WI38 (cell line): ENCODE results near the gene HSPA9.

Source experiments
- H3K4me3 ChIP-seq: 2 replicates; pipeline ENCODE4 v1.5.1; 2011; ENCODE audit warnings: low read depth, mild to moderate bottlenecking, control low read depth, low read length
- TF ChIP-seq, protein P1 (sequence below): IDR thresholded peaks from 2 replicates; pipeline ENCODE4 v1.5.1; 2012; ENCODE audit warnings: low read depth, mild to moderate bottlenecking, control low read depth, low read length

HSPA9 gene

DNA sequence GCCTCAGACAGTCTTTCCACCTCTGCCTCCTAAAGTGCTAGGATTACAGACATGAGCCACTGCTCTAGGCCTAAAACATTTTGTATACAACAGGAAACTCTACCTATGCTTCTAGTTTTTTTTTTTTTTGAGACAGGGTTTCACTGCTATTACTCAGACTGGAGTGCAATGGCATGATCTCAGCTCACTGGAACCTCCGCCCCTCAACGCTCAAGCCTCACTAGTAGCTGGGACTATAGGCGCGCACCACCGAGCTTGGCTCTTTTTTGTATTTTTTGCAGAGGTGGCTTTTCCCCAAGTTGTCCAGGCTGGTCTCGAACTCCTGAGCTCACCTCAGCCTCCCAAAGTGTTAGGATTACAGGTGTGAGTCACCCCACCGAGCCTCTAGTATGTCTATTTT lies 5.4 kb downstream of the HSPA9 start:
- no peak overlapping the region for H3K4me3 ChIP-seq
- TF ChIP-seq, protein P1, sequence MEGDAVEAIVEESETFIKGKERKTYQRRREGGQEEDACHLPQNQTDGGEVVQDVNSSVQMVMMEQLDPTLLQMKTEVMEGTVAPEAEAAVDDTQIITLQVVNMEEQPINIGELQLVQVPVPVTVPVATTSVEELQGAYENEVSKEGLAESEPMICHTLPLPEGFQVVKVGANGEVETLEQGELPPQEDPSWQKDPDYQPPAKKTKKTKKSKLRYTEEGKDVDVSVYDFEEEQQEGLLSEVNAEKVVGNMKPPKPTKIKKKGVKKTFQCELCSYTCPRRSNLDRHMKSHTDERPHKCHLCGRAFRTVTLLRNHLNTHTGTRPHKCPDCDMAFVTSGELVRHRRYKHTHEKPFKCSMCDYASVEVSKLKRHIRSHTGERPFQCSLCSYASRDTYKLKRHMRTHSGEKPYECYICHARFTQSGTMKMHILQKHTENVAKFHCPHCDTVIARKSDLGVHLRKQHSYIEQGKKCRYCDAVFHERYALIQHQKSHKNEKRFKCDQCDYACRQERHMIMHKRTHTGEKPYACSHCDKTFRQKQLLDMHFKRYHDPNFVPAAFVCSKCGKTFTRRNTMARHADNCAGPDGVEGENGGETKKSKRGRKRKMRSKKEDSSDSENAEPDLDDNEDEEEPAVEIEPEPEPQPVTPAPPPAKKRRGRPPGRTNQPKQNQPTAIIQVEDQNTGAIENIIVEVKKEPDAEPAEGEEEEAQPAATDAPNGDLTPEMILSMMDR: no peak

DNA sequence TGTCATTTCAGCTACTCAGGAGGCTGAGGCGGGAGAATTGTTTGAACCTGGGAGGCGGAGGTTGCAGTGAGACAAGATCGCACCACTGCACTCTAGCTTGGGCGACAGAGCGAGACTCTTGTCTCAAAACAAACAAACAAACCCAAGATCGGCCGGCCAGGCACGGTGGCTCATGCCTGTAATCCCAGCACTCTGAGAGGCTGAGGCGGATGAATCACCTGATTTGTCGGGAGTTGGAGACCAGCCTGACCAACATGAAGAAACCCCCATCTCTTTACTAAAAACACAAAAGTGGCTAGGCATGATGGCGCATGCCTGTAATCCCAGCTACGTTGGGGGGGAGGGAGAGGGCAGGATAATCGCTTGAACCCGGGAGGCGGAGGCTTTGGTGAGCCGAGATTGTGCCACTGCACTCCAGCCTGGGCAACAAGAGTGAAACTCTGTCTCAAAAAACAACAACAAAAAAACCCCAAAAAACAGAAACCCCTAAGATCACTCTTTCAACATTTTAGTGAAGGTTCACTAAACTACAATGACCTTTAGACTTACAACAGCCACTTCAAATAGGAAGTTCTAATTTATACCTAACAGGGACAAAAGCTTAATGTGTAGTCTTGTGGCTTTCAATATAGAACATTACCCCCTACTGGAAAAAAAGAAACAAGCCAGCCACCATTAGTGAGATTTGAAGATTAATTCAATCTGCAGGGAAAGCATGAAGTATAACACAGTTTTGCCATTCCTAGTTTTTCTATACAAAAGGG lies 7.0 kb downstream of the HSPA9 start:
- H3K4me3 ChIP-seq: no peak overlapping the region
- TF ChIP-seq, protein P1: no peak

DNA sequence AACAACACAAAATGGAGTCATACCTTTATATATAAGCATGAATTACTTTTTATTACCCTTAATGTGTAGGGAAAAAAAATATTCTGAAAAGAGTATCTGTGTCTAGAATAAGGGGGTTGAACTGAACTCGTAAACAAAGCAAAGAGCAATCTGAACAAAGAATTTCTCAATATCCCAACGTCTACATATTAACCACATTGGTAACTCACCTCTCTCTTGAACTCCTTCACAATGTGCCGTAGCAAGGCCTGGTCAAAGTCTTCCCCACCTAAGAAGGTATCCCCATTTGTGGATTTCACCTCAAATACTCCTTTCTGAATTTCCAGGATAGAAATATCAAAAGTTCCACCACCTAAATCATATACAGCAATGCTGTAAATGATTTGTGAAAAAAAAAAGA lies 8.4 kb downstream of the HSPA9 start:
- no peak overlapping the region for H3K4me3 ChIP-seq
- TF ChIP-seq, protein P1: no peak

DNA sequence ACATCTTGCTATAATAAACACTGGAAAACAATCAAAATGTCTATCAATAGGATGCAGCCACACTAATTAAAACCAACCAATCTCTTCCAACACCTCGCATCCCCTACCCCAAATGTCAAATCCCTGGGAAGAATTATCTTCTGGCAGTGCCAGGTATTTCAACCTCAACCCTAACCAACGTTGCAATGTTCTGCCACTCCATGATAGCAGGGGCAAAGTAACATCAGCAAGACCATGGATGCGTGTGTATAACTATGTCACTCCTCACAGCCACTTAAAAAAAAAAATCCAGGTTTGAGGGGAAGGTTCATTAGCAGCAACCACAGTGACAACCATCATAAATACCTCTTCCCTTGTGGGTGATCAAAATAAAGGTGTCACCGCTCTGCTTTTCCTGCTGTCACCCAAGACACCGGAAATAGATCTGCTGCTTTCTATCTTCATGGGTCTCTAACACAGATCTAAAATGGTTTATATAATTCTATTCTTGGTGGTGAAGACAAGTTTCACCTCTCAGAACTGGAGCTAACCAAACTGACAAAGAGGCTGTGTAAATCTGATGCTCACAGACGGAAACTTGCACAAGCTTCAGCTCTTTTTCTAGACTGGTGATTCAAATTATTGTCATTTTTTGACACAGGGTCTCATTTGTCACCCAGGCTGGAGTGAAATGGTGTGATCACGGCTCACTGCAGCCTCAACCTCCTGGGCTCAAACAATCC lies 9.9 kb downstream of the HSPA9 start:
- TF ChIP-seq, protein P1: no peak

DNA sequence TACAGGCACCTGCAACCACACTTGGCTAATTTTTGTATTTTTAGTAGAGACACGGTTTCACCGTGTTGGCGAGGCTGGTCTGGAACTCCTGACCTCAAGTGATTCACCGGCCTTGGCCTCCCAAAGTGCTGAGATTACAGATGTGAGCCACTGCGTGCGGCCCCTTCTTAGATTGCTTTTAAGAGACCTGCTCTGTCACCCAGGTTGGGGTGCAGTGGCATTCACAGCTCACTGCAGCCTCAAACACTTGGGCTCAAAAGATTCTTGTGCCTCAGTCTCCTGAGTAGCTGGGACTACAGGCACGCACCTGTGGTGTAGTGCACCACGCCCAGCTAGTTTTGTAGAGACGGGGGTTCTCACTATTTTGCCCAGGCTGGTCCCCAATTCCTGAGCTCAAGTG lies 11.0 kb downstream of the HSPA9 start:
- no peak overlapping the region for H3K4me3 ChIP-seq
- TF ChIP-seq, protein P1: no peak

More for the DNA sequence above, 9.9 kb downstream of the HSPA9 start:
- no peak overlapping the region for H3K4me3 ChIP-seq

DNA sequence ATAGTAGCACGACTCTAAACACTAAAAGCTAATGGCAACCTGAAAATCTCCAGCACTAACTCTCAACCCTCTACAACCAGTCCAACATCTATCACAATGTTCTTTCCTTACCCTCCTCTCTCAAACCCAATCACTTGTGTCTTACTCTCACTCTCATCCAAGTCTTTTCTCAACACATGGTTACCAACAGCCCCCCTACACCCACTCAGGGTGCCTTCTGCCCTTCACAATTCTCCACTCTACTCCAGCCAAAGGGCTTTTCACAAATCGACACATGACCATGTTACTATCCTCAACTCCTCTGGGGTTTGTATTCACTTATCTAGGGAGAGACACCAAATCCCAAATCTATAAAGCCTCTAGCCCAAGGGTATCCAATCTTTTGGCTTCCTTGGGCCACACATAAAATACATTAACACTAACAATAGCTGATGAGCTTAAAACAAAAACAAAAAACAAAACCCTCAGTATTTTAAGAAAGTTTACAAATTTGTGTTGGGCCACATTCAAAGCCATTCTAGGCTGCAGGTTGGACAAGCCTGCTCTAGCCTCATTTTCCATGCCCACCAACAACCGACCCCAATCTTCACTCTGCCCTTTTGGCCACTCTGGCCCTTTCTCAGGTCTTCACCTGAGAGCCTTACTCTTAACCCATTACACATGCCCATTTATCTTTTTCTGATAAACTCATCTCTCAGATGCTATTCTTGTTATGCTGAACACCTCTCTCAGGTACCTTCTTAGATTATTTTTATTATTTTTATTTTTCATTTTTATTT lies 11.7 kb downstream of the HSPA9 start:
- TF ChIP-seq, protein P1: no peak
- H3K4me3 ChIP-seq: no peak overlapping the region
